D341Med (cell line): Measurements from ENCODE around the gene LYSMD3.

Experiments used
- DNase-seq: peaks from one replicate; pipeline ENCODE4 v3.0.0; 2012; ENCODE audit warnings: low spot score

LYSMD3 gene

DNA sequence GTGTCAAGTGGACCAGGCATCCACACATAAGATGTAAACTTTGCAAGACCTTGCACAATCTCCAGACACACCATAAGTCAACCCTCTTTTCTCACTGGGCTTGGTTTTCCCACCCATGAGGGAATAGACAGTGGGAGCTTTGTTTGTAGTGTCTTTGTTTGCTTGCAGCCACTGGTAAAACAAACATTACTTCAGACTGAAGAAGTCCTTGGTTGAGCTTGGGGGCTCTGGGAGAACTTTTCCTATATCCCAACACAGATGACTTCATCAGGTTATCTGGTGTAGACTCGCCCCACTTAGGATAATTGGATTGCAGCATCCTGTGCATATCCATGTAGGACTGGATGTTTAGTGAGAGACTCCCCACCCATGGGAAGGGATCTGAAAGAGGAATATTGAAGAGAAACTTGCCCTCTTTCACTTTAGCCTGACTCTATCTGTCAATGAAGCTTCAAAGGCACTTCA is 17.7 kb upstream of the LYSMD3 start:
- DNase-seq: no peak

- no peak for DNase-seq
Observed at GRCh38 chr5:90546216-90546837, 16.9 kb upstream of the LYSMD3 start.

DNA sequence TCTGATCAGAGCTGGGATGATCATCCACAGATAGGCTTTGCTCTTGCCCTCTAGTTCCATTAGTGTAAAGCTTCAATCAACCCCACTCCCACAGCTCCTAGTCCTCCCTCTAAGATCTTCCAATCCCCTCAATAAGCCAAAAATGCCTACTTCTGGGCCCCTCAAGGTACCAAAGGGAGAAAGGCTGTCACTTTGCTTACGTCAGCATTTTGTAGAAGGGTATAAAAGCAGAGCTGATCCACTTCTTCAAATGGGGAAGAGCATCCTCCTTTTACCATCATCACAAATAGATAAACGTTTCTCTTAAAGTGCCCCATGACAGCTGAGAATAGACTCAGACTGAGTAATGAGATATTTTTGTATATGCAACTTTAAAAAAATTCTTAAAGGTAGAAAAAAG is 16.1 kb upstream of the LYSMD3 start:
- DNase-seq: no peak

GRCh38 chr5:90542827-90543519 is 13.6 kb upstream of the LYSMD3 start:
- DNase-seq: no peak

- DNase-seq: no peak
Observed at GRCh38 chr5:90534922-90535321, 5.5 kb upstream of the LYSMD3 start.

DNA sequence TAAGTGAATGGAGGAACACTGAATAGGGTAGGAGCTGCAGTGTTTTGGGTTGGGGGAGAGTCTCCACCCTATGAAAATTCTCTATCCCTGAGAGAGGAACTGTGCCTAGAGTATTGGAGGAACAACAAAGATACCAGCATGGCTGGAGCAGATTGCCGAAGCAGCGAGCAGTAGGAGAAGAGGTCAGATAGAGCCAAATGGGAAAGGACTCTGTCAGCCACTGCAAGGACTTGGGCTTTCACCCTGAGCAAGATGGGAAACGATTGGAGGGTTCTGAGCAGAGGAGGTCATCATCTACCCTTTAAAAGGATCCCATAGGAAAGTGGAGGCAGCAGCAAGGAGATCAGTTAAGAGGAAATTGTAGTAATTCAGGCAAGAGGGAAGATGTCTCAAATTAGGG is 4.4 kb upstream of the LYSMD3 start:
- no peak for DNase-seq

DNA sequence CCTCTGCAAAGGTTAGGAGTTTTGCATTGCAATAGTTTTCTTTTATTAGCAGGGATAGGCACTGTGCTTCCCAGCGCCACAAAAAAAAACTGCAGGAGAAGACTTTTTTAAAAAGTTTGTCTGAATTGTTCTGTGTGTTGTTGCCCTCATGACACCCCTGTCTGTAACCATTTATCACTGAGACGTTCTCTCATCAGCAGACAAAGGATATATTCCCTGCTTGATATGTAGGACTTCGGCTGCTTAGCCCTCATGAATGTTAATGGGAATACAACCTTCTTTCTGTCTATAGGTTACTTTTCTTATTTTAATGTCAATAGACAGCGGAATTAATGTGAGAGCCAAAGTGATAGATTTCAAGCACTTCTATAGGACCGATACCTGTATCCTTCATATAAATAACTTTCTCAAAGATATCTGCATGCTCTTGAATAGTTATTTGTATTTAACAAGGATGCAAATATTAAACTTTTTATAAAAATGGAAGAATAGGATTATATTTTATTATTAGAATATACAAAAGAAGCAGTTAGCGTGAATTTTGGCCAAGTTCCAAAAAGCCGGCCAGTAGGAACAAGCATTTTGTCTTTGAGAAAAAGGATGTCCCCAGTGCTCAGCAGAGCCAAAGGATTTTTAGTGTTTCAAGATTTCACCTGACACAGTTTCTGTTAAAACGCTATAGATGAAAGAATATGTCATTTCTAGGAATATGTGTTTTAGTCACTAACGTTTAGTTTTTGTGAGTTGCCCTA is 1.5 kb upstream of the LYSMD3 start:
- no peak for DNase-seq

GRCh38 chr5:90529939-90530677 is 724 bp upstream of the LYSMD3 start:
- DNase-seq: peak; percentile 75

DNA sequence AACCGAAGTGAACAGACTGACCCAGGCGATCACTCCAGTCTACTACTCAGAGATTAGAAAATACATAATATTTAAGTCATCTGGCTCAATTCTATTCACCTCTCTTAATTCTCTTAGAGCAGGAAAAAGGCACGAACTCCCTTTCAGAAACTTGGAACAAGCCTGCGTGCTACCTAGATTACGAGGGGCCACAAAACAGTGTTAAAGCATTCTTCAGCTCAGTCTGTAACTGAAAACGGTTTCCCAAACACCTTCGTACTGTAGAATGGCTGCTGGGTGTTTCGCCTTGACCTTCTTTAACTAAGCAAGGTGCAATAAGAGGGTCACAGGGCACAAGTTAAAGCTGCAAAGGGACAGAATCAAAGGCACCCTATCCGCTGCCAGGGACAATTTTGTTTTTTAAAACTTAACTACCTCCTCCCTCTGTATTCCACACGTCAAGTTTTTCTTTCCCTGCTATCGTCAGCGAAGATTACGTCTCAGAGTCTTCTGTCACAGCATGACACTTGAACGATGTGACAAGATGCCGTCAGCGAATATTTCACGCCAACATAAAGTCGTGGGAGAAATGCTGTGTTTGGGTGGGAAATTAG is 687 bp downstream of the LYSMD3 start:
- DNase-seq: no peak

DNA sequence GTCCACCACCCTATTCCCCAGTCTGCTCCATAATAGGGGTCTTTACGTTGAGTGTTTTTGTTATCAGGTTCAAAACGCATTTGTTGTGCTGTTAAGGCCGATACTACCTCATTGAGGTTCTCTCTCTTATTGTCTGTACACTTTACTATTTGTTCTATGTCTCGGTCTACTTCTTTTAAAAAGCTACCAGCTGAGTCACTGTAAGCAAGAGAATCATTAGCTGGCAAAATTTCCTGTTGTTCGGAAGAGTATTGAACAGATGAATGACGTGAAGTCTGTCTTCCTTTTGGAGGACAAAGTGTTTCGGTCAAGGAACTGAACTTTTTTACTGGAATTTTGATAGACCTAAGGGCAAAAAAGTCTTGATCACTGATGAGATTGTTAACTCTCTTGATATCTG is 10.3 kb downstream of the LYSMD3 start:
- no peak for DNase-seq

DNA sequence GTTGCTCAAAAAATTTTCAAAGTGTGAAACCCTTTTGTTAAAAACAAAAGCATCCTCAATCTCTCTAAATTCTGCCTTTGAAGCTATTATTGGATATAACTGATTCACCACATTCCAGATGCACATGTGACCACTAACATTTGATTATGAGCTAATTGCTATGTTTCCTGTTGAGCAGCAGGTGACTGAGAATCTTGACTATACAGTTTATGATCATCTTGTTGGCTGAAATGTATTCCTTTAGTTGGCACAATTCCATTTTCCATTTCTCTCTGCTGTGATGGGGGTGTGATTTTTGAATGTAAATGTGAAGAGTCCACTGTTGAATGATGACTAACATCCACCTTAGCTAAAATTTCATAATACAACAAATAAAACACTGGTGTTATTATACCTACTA is 10.7 kb downstream of the LYSMD3 start:
- DNase-seq: no peak

DNA sequence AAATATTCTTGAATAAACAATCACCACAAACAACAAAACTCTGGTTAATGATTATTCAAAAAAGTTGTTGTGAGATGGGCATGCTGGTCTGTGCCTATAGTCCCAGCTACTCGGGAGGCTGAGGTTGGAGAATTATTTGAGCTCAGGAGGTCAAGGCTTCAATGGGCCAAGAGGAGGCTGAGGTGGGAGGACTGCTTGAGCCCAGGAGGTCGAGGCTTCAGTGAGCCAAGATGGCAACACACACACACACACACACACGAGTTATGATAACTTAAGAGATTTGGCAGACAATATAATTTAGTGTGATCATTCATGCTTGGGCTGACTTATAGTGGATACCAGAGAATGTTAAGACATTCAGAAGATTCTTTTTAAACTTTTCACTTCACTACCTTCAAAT is 14.9 kb downstream of the LYSMD3 start:
- DNase-seq: no peak

GRCh38 chr5:90510438-90510837 is 18.9 kb downstream of the LYSMD3 start:
- no peak for DNase-seq

- DNase-seq: no peak
Observed at GRCh38 chr5:90506221-90506620, 23.2 kb downstream of the LYSMD3 start.

GRCh38 chr5:90504743-90505142 is 24.6 kb downstream of the LYSMD3 start:
- no peak for DNase-seq

DNA sequence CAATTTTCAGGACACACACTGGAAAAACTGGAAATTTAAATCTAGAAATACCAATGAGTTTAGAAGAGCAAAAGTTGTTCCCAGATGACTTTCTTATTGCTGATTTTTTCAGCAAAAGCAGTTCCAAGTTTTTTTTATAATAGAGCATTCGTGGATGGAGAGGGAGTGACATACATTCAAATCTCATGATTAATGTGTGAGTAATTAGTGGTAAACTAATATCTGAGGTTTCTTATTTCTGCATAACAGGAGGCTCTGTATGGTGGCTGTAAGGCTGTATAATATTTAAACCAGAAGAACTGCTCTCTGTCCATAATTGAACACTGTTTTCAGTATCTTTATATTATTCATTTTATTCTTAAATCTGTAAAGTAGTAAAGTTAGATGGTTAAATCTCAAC is 25.8 kb downstream of the LYSMD3 start:
- DNase-seq: no peak

GRCh38 chr5:90495146-90495545 is 34.2 kb downstream of the LYSMD3 start:
- DNase-seq: no peak

- no peak for DNase-seq
Observed at GRCh38 chr5:90494043-90494442, 35.3 kb downstream of the LYSMD3 start.

DNA sequence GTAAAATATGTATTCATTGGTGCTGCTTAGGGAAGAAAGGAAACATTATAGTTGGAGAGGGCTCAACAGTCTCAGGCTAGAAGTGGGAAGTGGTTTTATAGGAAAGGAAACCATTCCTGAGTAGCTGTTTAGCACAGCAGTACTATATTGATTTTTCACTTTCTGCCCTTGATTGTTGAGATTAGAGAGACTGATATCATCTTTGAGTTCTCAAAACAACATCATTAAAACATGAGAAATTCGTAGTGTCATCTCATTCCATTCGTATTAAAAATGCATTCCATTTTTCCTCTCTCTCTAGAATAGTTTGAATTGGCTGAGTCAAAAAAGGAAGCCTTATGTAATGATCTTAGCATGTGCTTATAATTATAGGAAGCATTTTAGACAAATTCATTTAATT is 40.6 kb downstream of the LYSMD3 start:
- no peak for DNase-seq

- no peak for DNase-seq
Observed at GRCh38 chr5:90484540-90484939, 44.8 kb downstream of the LYSMD3 start.

- DNase-seq: no peak
Observed at GRCh38 chr5:90483206-90483605, 46.2 kb downstream of the LYSMD3 start.

DNA sequence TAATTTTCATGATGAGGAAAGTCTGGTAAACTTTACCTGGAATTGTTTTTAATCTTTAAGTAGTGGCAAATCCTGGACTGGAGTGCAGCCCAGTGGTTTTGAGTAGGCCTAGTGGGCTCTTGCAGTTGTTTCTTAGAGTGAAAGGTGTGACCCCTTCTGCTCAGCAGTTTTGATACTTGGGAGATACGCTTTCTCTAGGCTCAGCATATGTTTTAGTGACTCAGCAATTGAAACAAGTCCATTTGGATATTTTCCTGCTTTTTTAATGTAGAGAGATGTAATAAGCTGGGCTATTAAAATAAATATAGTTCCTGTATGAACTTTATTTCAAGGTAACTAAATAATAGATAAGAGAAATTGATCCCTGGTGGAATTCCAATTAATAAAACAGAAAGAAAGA is 48.7 kb downstream of the LYSMD3 start:
- DNase-seq: no peak
